OCI-LY7 (cell line): ENCODE results near the gene AP5S1. TPM values are rescaled to one million over a fixed set of nuclear protein-coding genes. Genes with fewer than 3 reads are reported as not detected.
A peak's percentile ranks its signal among the peaks of the same experiment; 100 is the strongest.

Experiments used
- BruUV-seq: library from RNA; stranded (reverse); fragments of 400-500 nt; replicated peaks from 2 replicates; lab custom pipeline; 2021; lab: Mats Ljungman, UMichigan
- CTCF ChIA-PET: fragments of 300-600 bp; sonication (Branson Sonifier 250); formaldehyde crosslinking; loops from one replicate; lab custom pipeline; 2022; ENCODE audit warnings: antibody characterized with exemption; ENCODE audit not compliant: unreplicated experiment; lab: Charles Lee
- POLR2A ChIA-PET: fragments of 300-600 bp; sonication (Branson Sonifier 250); formaldehyde crosslinking; loops from one replicate; lab custom pipeline; 2022; ENCODE audit warnings: antibody characterized with exemption; lab: Charles Lee
- DNase-seq: peaks from one replicate; pipeline ENCODE4 v3.0.0-alpha.2; 2015; ENCODE audit warnings: low spot score
- H2AFZ ChIP-seq: fragments of 200-600 bp; sonication (generic), shearing (Covaris generic); 2 replicates; pipeline ENCODE4 v1.6.1; 2014; ENCODE audit warnings: mild to moderate bottlenecking, antibody characterized with exemption, low read length, moderate library complexity
- H3K27ac ChIP-seq: fragments of 200-600 bp; sonication (generic); 2 replicates; pipeline ENCODE4 v1.5.1; 2014; ENCODE audit warnings: mixed run types, low read depth, mild to moderate bottlenecking, moderate library complexity, low read length, inconsistent platforms; ENCODE audit not compliant: poor library complexity, severe bottlenecking
- H3K36me3 ChIP-seq: fragments of 200-600 bp; sonication (generic); 2 replicates; pipeline ENCODE4 v1.6.1; 2014; ENCODE audit warnings: mild to moderate bottlenecking, antibody characterized with exemption, low read length, moderate library complexity, mixed read lengths; ENCODE audit not compliant: insufficient read depth
- H3K4me1 ChIP-seq: fragments of 200-600 bp; sonication (generic); 2 replicates; pipeline ENCODE4 v1.5.1; 2014; ENCODE audit warnings: mild to moderate bottlenecking, low read length; ENCODE audit not compliant: insufficient read depth, poor library complexity, severe bottlenecking
- H3K4me2 ChIP-seq: fragments of 200-600 bp; sonication (generic); 2 replicates; pipeline ENCODE4 v1.6.1; 2014; ENCODE audit warnings: mild to moderate bottlenecking, low read length
- H3K4me3 ChIP-seq: fragments of 200-600 bp; sonication (generic); 2 replicates; pipeline ENCODE4 v1.5.1; 2014; ENCODE audit warnings: mild to moderate bottlenecking, low read depth, low read length; ENCODE audit not compliant: poor library complexity, severe bottlenecking
- H3K79me2 ChIP-seq: fragments of 200-600 bp; sonication (generic); 2 replicates; pipeline ENCODE4 v1.6.1; 2016; ENCODE audit warnings: low read depth, mild to moderate bottlenecking, low read length, moderate library complexity, mixed read lengths; ENCODE audit not compliant: insufficient read depth
- H3K9me2 ChIP-seq: fragments of 200-600 bp; sonication (generic); 2 replicates; pipeline ENCODE4 v1.6.1; 2016; ENCODE audit warnings: mild to moderate bottlenecking, low read length, mixed read lengths; ENCODE audit not compliant: insufficient read depth
- H3K9me3 ChIP-seq: fragments of 200-600 bp; sonication (generic); 2 replicates; pipeline ENCODE4 v1.6.1; 2014; ENCODE audit warnings: mild to moderate bottlenecking, mixed run types, low read length, mixed read lengths
- H4K20me1 ChIP-seq: fragments of 200-600 bp; sonication (generic); 2 replicates; pipeline ENCODE4 v1.6.1; 2014; ENCODE audit warnings: mild to moderate bottlenecking, antibody characterized with exemption, low read length, moderate library complexity, mixed read lengths; ENCODE audit not compliant: insufficient read depth
- EZH2phosphoT487 ChIP-seq: fragments of 200-600 bp; sonication (generic); IDR thresholded peaks from 2 replicates; pipeline ENCODE4 v1.6.1; 2018; ENCODE audit warnings: low read depth, borderline replicate concordance, mild to moderate bottlenecking, mixed run types, antibody characterized with exemption, low read length, moderate library complexity, mixed read lengths
- intact Hi-C: fragments of 100-400 bp; cut with micrococcal nuclease; formaldehyde crosslinking; loops from one replicate; pipeline ENCODE4 v1.10.0; 2022; ENCODE audit not compliant: unreplicated experiment
- total RNA-seq, 2 experiments: library from RNA; depleted of rRNA in 1 of 2; stranded (reverse); fragments of >200 nt in 1 of 2; shearing (Covaris generic) in 1 of 2; gene quantifications; 2 replicates each; pipeline ENCODE4 v1.2.3, GENCODE V29; 2014 to 2022
- TF ChIP-seq, protein P1 (sequence below): fragments of 200-600 bp; sonication (generic); conservative IDR thresholded peaks from 2 replicates; pipeline ENCODE4 v1.5.1; 2014; ENCODE audit warnings: mild to moderate bottlenecking, antibody characterized with exemption, low read length, moderate library complexity, mixed read lengths

AP5S1 gene
- total RNA-seq, 2 experiments from 2014 or later: 9.8 to 12.1 TPM

DNA sequence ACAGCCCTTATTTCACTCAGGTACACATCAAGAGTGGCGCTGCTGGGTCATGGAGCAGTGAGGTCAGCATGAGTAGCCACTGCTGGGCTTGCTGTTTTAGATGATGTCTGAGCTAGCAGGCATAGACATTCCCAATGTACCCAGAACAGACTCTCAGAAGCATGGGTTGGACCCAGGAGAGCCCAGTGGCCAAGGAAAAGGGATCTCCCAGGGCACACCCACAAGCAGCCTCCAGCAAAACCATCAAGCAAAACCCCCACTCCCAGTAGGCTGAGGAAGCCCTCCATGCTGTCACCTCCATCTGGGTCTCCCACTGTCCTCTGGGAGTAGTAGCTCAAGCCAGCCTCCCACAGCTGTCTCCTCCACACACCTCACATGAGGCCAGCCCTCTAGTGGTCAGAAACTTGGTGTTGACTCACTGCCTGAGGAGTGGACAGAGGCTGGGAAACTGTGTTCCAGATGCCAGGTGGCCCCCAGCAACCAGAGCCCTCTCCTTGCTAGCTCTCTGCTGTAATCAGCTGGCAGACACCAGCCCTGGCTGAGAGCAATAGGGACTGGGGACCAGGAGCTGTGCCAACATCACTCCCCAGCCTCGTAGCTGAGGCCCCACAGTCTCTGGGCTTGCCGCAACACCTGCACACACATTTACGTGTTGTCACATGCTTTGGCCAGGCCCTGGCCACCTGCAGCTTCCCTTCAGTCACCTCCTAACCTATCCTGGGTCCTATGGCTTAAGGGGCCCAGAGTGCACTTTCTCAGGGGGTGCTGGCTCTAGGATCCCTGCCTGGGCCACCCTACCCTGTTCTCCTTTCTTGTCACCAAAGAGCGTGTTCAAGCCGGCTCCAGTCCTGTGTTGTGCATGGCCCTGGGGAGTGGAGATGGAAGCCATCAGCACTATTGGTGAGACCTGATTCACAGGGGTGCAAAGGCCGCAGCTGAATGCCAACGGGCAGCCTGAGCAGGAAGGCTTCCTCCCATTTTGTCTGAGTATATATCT lies 1.9 kb upstream of the AP5S1 start:
- Histone ChIP-seq H3K27ac (peak overlapping the region; percentile 32), H3K4me2 (peak overlapping the region; percentile 47), H3K36me3 (peaks cover 7% of the 10 kb centered on the region; the same call in 1 of the 2 replicates), H3K4me1 (peaks cover 37% of the 10 kb centered on the region), H2AFZ (peak overlapping the region; percentile 76), H3K79me2 (peaks cover 9% of the 10 kb centered on the region; the same call in 1 of the 2 replicates), H3K9me3 (no peaks in the 10 kb centered on the region), H3K4me3 (no peak overlapping the region), H3K9me2 (no peaks in the 10 kb centered on the region), H4K20me1 (no peaks in the 10 kb centered on the region)
- BruUV-seq: no TSS peak
- ChIA-PET CTCF (interaction anchor here (0.7 to 1.4 kb wide), 7 partner anchors 10 to 66 kb away, joined by 3 to 9 read pairs (median 3); partner anchors contain the start of gene CDC25B), POLR2A (interaction anchor here (0.6 to 1.8 kb wide), 5 partner anchors 18 to 342 kb away, joined by 3 to 8 read pairs (median 4); partner anchors contain the start of genes ADISSP and CDC25B)
- intact Hi-C loops: no loop called here
- peak; percentile 79 for DNase-seq
- no peak for TF ChIP-seq EZH2phosphoT487
- TF ChIP-seq, protein P1, sequence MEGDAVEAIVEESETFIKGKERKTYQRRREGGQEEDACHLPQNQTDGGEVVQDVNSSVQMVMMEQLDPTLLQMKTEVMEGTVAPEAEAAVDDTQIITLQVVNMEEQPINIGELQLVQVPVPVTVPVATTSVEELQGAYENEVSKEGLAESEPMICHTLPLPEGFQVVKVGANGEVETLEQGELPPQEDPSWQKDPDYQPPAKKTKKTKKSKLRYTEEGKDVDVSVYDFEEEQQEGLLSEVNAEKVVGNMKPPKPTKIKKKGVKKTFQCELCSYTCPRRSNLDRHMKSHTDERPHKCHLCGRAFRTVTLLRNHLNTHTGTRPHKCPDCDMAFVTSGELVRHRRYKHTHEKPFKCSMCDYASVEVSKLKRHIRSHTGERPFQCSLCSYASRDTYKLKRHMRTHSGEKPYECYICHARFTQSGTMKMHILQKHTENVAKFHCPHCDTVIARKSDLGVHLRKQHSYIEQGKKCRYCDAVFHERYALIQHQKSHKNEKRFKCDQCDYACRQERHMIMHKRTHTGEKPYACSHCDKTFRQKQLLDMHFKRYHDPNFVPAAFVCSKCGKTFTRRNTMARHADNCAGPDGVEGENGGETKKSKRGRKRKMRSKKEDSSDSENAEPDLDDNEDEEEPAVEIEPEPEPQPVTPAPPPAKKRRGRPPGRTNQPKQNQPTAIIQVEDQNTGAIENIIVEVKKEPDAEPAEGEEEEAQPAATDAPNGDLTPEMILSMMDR: peak; percentile 76

DNA sequence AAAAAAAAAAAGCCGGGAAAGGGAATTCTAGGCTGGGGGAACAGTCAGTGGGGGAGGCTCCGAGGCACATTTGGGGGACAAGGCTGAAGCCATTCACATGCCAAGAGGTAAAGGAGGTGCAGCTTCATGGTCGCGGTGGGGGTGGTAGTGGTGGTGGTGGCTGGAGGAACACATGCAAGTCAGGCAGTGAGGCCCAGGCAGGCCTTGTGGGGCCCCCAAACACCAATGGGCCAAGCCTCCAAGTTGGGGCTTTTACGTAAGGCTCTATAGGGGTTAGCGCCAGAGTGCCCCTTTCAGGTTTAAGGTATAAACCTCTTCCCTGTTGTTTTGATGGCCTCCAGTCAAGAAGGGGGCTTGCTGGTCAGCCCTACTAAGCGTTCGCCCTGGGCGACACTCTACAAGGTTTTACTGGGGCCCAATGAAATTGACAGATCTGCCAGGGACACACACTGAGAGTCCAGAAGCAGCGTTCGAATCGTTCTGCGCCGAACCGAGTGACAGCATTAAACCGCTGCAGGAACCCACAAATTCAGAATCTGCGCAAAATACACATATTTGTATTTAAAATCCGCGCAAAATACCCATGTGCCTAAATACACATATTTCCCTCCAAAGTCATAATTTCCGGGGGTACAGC lies 818 bp upstream of the AP5S1 start:
- CTCF ChIA-PET: interaction anchor here (1.0 to 2.5 kb wide), 3 partner anchors 17 to 33 kb away, joined by 3 to 9 read pairs (median 4); partner anchors contain the start of gene CENPB
- H3K4me2 ChIP-seq: peak overlapping the region; percentile 99
- H3K79me2 ChIP-seq: peaks cover 9% of the 10 kb centered on the region; the same call in 1 of the 2 replicates
- H2AFZ ChIP-seq: peak overlapping the region; percentile 94; the same call in 1 of the 2 replicates
- POLR2A ChIA-PET: interaction anchor here (0.6 to 2.5 kb wide), 7 partner anchors 19 to 664 kb away, joined by 3 to 16 read pairs (median 4); partner anchors contain the start of genes ADISSP and CENPB
- H3K9me2 ChIP-seq: no peaks in the 10 kb centered on the region
- H3K4me1 ChIP-seq: peaks cover 37% of the 10 kb centered on the region
- H3K9me3 ChIP-seq: no peaks in the 10 kb centered on the region
- H4K20me1 ChIP-seq: no peaks in the 10 kb centered on the region
- H3K27ac ChIP-seq: peak overlapping the region; percentile 70
- peak overlapping the region; percentile 91 for H3K4me3 ChIP-seq
- intact Hi-C loops: loop anchor here (1.0 kb wide), 3 partner anchors 23 to 32 kb away; partner anchors contain the start of genes CDC25B and MAVS
- BruUV-seq: no TSS peak
- H3K36me3 ChIP-seq: peaks cover 13% of the 10 kb centered on the region; the same call in 1 of the 2 replicates
- TF ChIP-seq EZH2phosphoT487: no peak
- TF ChIP-seq, protein P1: no peak
- peak; percentile 47 for DNase-seq
